HUES6 (cell line): ENCODE measurements around the gene HSFX3.
"Not testable (repeated sequence)": the region's sequence is repeated elsewhere in the genome, so short reads cannot be mapped to it uniquely, and the experiment has no call there.

ENCODE experiments used
- H3K27ac ChIP-seq: 2 replicates; pipeline ENCODE4 v1.7.0; 2013; ENCODE audit warnings: low read depth, mild to moderate bottlenecking, low read length, inconsistent platforms
- H3K27me3 ChIP-seq: 2 replicates; pipeline ENCODE4 v1.6.1; 2013; ENCODE audit warnings: low read length; ENCODE audit not compliant: control insufficient read depth, insufficient read depth
- H3K36me3 ChIP-seq: 2 replicates; pipeline ENCODE4 v1.6.1; 2013; ENCODE audit warnings: low read length; ENCODE audit not compliant: control insufficient read depth, insufficient read depth
- H3K4me1 ChIP-seq: 2 replicates; pipeline ENCODE4 v1.6.1; 2013; ENCODE audit warnings: low read length; ENCODE audit not compliant: control insufficient read depth, insufficient read depth
- H3K4me3 ChIP-seq: 2 replicates; pipeline ENCODE4 v1.5.1; 2013; ENCODE audit warnings: low read depth, low read length
- H3K9ac ChIP-seq: one replicate; pipeline ENCODE4 v1.6.1; 2013; ENCODE audit warnings: mild to moderate bottlenecking, low read length
- H3K9me3 ChIP-seq: 2 replicates; pipeline ENCODE4 v1.6.1; 2013; ENCODE audit warnings: low read depth, low read length; ENCODE audit not compliant: control insufficient read depth, insufficient read depth

Gene HSFX3, protein sequence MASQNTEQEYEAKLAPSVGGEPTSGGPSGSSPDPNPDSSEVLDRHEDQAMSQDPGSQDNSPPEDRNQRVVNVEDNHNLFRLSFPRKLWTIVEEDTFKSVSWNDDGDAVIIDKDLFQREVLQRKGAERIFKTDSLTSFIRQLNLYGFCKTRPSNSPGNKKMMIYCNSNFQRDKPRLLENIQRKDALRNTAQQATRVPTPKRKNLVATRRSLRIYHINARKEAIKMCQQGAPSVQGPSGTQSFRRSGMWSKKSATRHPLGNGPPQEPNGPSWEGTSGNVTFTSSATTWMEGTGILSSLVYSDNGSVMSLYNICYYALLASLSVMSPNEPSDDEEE

DNA sequence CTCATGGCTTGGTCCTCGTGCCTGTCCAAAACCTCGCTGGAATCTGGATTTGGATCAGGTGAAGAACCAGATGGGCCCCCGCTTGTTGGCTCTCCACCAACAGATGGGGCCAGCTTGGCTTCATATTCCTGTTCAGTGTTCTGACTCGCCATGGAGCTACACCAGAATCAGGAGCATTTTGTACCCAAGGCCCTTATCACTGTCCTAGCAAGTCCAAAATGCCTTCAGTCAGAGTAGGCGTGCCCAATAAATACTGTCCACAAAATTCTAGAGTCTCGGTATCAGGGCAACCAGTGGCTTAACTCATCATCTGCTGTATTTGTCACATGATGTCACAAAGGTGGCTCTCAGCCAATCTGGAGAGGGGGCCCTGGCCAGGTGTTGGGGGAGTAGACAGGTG, at the start of gene HSFX3:
HSFX3 (minus strand) TSS at position 224 of the 400 bp plus-strand sequence; CDS start at position 152, 72 bp downstream.
- H3K4me3 ChIP-seq, H3K9me3 ChIP-seq, H3K36me3 ChIP-seq, H3K27me3 ChIP-seq, H3K4me1 ChIP-seq, H3K9ac ChIP-seq, H3K27ac ChIP-seq: not testable (repeated sequence)

DNA sequence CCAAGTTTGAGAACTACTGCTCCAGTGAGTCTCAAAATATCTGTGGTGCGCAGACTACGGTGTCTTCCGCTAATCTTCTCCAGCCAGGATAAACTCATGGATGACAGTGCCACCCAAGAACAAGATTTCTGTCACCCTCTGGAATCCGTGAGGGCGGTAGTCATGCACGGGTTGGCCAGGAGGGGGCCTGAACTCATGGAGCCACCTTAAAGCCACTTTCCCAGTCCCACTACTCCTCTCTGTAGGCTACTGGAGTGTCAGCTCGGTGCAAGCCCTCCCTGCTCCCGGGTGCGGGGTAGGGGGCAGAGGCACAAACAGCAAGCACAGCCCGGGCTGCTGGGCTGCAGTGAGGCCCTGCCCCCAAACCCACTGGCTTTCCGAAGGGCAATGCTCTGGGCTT, 48.9 kb upstream of the HSFX3 start:
- H3K4me3 ChIP-seq, H3K4me1 ChIP-seq, H3K9me3 ChIP-seq, H3K9ac ChIP-seq, H3K27ac ChIP-seq, H3K27me3 ChIP-seq: not testable (repeated sequence)
- peaks cover 14% of the 10 kb centered on the region; the same call in 1 of the 2 replicates for H3K36me3 ChIP-seq

DNA sequence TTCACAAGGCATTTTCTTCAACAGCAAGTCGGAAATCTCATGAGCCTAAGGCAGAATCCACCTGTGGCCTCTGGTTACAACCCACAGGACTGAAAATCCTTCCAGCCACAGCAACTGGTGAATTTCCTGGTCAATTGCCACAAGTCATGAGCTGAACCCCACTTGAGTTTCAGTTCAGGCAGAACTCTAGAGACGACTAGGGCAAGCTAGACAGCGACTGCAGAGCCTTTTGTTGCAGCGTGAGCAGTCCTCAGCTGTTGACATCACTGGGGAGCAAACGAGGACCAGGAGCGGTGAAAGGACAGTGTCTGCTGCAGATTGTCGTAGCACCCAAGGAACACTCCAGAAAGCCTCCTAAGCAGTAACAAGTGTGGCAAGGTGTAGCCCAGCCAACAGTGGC, 46.2 kb upstream of the HSFX3 start:
- H3K27ac ChIP-seq: not testable (repeated sequence)

DNA sequence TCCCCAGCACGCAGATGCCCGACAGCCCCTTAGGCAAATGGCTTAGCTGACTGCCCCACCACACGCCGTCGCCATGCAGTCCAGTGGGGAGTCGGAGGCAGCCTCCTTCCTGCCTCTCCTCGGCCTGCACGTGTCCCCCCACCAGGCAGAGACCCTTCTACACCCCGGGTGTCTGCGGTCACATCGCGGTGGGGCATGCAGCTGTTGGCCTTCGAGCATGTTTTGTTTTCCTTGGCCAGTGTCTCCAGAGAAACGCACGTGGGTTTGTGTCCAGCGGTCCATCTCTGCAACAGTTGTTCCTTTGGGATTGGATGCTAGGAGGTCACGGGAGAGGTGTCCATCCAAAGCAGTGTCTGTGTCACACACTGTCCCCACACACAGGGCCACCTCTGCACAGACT, 45.5 kb upstream of the HSFX3 start, which contains the start of gene HSFX2:
HSFX2 (minus strand) TSS at position 101 of the 400 bp plus-strand sequence. CDS start 614 bp downstream, outside the sequence.
- H3K27me3 ChIP-seq, H3K4me1 ChIP-seq, H3K9ac ChIP-seq, H3K27ac ChIP-seq, H3K36me3 ChIP-seq, H3K4me3 ChIP-seq, H3K9me3 ChIP-seq: not testable (repeated sequence)

More for the DNA sequence above, 46.2 kb upstream of the HSFX3 start:
- H3K27me3 ChIP-seq, H3K4me1 ChIP-seq, H3K36me3 ChIP-seq, H3K9me3 ChIP-seq, H3K4me3 ChIP-seq, H3K9ac ChIP-seq: not testable (repeated sequence)

DNA sequence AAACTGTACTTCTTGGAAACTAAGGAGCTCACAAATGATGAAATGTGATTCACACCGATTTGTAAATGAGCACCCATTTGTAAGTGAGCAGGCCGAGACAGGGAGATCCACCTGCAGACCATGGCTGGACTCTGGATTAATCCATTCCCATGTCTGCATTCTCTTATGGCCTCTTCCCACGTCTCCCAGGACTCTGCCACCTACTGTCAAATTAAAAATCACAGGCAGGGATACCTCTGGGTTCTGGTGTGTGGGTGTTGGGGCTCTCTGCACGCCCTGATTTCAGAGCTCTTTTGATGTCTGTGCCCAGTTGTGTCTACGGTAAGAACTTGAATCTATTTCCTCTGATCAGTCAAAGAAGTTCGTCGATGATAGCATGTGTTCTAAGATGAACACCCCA, 41.3 kb upstream of the HSFX3 start:
- H3K4me3 ChIP-seq, H3K27ac ChIP-seq, H3K9me3 ChIP-seq, H3K4me1 ChIP-seq, H3K9ac ChIP-seq, H3K27me3 ChIP-seq, H3K36me3 ChIP-seq: not testable (repeated sequence)

DNA sequence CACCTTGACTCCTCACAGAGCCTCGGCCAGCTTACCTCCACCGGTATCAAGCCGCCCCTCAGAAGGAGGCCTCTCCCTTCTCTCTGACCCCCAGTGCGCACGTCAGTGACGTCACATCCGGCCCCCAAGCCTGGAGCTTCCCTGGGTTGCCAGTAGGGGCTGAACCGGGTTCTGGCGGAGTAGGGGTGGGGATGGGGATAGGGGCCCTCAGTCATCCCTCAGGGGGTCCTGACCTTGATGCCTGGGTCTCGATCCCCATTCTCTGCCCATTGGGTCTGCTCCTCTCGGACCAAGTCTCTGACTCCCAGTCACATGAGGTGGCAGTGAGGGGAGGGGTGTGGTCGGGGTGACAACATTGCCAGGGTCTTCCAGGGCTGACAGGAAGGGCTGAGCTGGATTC, 37.6 kb upstream of the HSFX3 start, which contains the start of gene MAGEA9B:
MAGEA9B (minus strand) TSS at position 101 of the 400 bp plus-strand sequence. CDS start 4,280 bp downstream, outside the sequence.
- H3K36me3 ChIP-seq, H3K4me1 ChIP-seq, H3K9ac ChIP-seq, H3K4me3 ChIP-seq, H3K27ac ChIP-seq, H3K9me3 ChIP-seq, H3K27me3 ChIP-seq: not testable (repeated sequence)

DNA sequence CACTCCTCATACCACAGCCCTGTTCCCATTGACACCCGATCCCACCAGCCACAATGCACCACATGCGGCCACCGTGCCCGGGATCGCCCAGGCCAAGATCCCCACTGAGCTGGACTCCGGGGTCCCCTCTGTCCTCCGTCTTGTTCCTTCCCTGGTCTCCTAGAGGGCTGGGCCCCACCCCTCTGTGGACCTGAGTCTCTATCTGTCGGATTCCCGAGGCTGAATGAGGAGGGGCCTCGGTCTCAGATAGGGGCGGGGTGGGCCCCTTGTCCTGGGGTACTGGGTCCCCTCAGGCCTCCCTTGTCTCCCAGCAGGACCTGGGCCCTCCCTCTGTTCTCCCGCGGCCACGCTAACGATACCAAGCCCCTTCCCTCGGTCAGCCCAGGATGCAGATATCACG, 35.9 kb upstream of the HSFX3 start:
- not testable (repeated sequence) for H3K27me3 ChIP-seq, H3K9me3 ChIP-seq, H3K4me1 ChIP-seq, H3K27ac ChIP-seq, H3K9ac ChIP-seq, H3K36me3 ChIP-seq, H3K4me3 ChIP-seq

DNA sequence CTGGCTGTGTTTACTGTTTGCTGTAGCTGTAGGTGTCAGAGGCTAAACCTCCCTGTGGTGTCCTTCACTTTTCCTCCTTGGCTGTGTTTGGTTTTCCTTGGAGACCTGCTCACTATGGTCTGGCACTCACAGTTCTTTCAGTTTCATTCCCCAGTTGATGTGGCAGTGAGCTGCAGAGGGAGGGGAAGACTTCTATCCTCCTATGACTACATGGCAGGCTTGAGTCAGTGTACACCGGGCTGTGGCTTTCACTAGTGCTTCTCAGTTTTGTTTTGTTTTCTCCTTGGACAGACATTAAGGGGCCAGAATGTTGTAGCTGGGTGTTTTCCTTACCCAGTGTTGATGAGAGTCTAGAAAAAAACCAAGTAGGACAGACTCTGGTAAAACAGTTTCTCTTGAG, 23.7 kb upstream of the HSFX3 start:
- not testable (repeated sequence) for H3K4me3 ChIP-seq, H3K9ac ChIP-seq, H3K27me3 ChIP-seq, H3K4me1 ChIP-seq, H3K9me3 ChIP-seq, H3K36me3 ChIP-seq, H3K27ac ChIP-seq

DNA sequence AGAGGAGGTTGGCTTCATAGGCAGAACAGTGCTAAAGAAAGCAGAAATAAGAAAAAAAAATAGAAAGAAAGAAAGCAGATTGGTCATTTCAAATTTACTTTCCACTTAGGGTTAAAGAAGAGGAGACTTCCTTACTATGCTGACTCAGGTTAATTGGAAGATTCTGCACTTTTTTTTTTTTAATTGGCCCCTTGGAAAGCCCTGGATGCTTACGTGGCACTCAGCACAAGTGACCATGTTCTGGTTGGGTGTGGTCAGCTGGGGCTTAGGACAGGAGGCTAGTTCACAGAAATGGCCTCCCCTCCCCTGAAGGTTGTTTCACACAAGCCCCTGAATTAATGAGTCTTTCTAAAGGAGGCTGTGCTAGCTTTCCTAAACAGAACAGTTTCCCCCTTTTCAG, 23.0 kb upstream of the HSFX3 start:
- no peaks in the 10 kb centered on the region for H3K27me3 ChIP-seq
- no peak overlapping the region for H3K4me3 ChIP-seq
- no peak overlapping the region for H3K9ac ChIP-seq
- H3K27ac ChIP-seq: no peak overlapping the region
- no peaks in the 10 kb centered on the region for H3K36me3 ChIP-seq
- H3K9me3 ChIP-seq: no peaks in the 10 kb centered on the region
- peaks cover 8% of the 10 kb centered on the region; the same call in 1 of the 2 replicates for H3K4me1 ChIP-seq

DNA sequence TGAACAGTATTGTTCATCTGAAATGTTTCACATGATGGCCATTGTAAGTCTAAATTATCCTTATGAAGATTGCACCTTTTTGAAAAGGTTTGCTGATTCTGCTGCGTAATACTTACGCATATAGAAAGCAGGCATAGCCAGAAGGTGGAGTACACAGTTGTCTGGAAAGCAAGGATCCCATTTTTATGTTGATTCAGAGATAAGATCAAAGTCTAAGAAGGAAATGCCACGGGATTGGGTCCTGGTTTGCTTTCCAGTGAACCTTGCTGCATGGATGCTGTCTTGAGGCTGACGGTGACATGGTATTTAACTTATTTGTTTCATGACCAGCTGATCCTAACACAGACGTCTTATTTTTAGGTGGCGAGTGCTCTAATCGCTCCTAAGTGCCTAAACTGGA, 22.0 kb upstream of the HSFX3 start:
- Histone ChIP-seq H3K4me3 (no peak overlapping the region), H3K27ac (no peak overlapping the region), H3K9ac (no peak overlapping the region), H3K4me1 (peaks cover 8% of the 10 kb centered on the region; the same call in 1 of the 2 replicates), H3K9me3 (no peaks in the 10 kb centered on the region), H3K27me3 (no peaks in the 10 kb centered on the region), H3K36me3 (no peaks in the 10 kb centered on the region)

DNA sequence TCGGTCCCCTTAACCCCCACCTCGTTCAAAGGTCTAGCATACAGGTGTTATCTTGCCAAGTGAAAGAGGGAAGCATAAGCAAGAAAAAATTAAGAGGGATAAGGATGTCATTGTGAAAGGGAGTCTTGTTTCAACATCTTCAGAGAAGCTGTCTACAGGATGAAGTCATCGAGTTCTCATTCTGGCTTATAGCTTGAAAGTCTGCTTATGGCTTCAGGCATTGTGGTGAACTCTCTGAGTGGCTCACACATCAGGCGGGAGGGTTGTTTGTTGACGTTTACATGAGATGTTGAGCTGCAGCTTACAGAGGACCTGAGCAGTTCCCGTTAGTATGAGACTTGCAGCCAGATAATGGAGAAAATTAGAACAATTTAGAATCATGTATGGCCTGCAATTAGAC, 20.9 kb upstream of the HSFX3 start:
- peaks cover 8% of the 10 kb centered on the region; the same call in 1 of the 2 replicates for H3K4me1 ChIP-seq

More for the DNA sequence above, 20.9 kb upstream of the HSFX3 start:
- no peaks in the 10 kb centered on the region for H3K36me3 ChIP-seq
- no peak overlapping the region for H3K27ac ChIP-seq
- H3K9me3 ChIP-seq: no peaks in the 10 kb centered on the region
- H3K27me3 ChIP-seq: no peaks in the 10 kb centered on the region
- H3K4me3 ChIP-seq: no peak overlapping the region
- no peak overlapping the region for H3K9ac ChIP-seq
